HEK293 (cell line): ENCODE measurements around the gene RALGAPA1.

Experiments used
- CTCF ChIA-PET: fragments of 350-600 bp; formaldehyde crosslinking; extraction: SDS; loops from one replicate; lab custom pipeline; 2021; ENCODE audit warnings: antibody characterized with exemption; lab: Yijun Ruan, JAX
- POLR2A ChIA-PET: fragments of 300-600 bp; formaldehyde crosslinking; extraction: SDS; loops from one replicate; lab custom pipeline; 2020; ENCODE audit warnings: antibody characterized with exemption, inconsistent platforms; lab: Yijun Ruan, JAX
- H3K27ac ChIP-seq: fragments of 200-500 bp; sonication (Bioruptor generic); 2 replicates; pipeline ENCODE4 v1.5.1; 2014; ENCODE audit warnings: low read depth, low read length, control low read depth, inconsistent platforms; ENCODE audit errors: extremely low read depth
- H3K36me3 ChIP-seq, 2 experiments: fragments of 200-500 bp in 1 of 2; sonication (Bioruptor generic) in 1 of 2; 1 replicate in 1 of 2; 2 replicates in 1 of 2; pipeline ENCODE4 v1.5.1; 2014 to 2017; ENCODE audit warnings: inconsistent platforms in 2 of 2, low read length in 2 of 2; ENCODE audit not compliant: control insufficient read depth in 2 of 2, insufficient read depth in 1 of 2
- H3K4me1 ChIP-seq: fragments of 200-500 bp; sonication (Bioruptor generic); 2 replicates; pipeline ENCODE4 v1.5.1; 2014; ENCODE audit warnings: mild to moderate bottlenecking, low read length, inconsistent platforms; ENCODE audit not compliant: control insufficient read depth, insufficient read depth
- H3K4me3 ChIP-seq: 2 replicates; pipeline ENCODE4 v1.5.1; 2011; ENCODE audit warnings: low read depth, mild to moderate bottlenecking, control low read depth, low read length, moderate library complexity
- H3K9me3 ChIP-seq: fragments of 200-500 bp; sonication (Bioruptor generic); 2 replicates; pipeline ENCODE4 v1.5.1; 2014; ENCODE audit warnings: low read depth, low read length, inconsistent platforms; ENCODE audit not compliant: control insufficient read depth, insufficient read depth
- FEZF1 ChIP-seq: fragments of 450-650 bp; formaldehyde crosslinking; IDR thresholded peaks from 2 replicates; pipeline ENCODE4 v1.5.1; 2016; ENCODE audit warnings: missing biosample characterization, missing genetic modification characterization
- GLIS1 ChIP-seq: fragments of 450-650 bp; formaldehyde crosslinking; IDR thresholded peaks from 2 replicates; pipeline ENCODE4 v1.5.1; 2016; ENCODE audit warnings: missing biosample characterization, missing genetic modification characterization
- KLF16 ChIP-seq: fragments of 450-650 bp; formaldehyde crosslinking; IDR thresholded peaks from 2 replicates; pipeline ENCODE4 v1.5.1; 2017; ENCODE audit warnings: missing biosample characterization, missing genetic modification characterization
- KLF17 ChIP-seq: fragments of 450-650 bp; formaldehyde crosslinking; IDR thresholded peaks from 2 replicates; pipeline ENCODE4 v1.5.1; 2016; ENCODE audit warnings: missing biosample characterization, missing genetic modification characterization
- REST ChIP-seq: fragments of 450-650 bp; formaldehyde crosslinking; IDR thresholded peaks from 2 replicates; pipeline ENCODE4 v1.5.1; 2016; ENCODE audit warnings: missing biosample characterization, missing genetic modification characterization
- YY2 ChIP-seq: fragments of 450-650 bp; formaldehyde crosslinking; IDR thresholded peaks from 2 replicates; pipeline ENCODE4 v1.5.1; 2016; ENCODE audit warnings: missing biosample characterization, missing genetic modification characterization
- ZBTB8A ChIP-seq: fragments of 450-650 bp; formaldehyde crosslinking; IDR thresholded peaks from 2 replicates; pipeline ENCODE4 v1.5.1; 2016; ENCODE audit warnings: missing biosample characterization, missing genetic modification characterization
- ZEB2 ChIP-seq: fragments of 450-650 bp; formaldehyde crosslinking; IDR thresholded peaks from 2 replicates; pipeline ENCODE4 v1.5.1; 2016; ENCODE audit warnings: missing biosample characterization, missing genetic modification characterization
- ZFHX2 ChIP-seq: fragments of 450-650 bp; formaldehyde crosslinking; conservative IDR thresholded peaks from 2 replicates; pipeline ENCODE4 v1.5.1; 2016; ENCODE audit warnings: missing biosample characterization, missing genetic modification characterization
- ZNF112 ChIP-seq: fragments of 450-650 bp; formaldehyde crosslinking; IDR thresholded peaks from 2 replicates; pipeline ENCODE4 v1.5.0; 2017; ENCODE audit warnings: missing biosample characterization, missing genetic modification characterization
- ZNF114 ChIP-seq: fragments of 450-650 bp; formaldehyde crosslinking; IDR thresholded peaks from 2 replicates; pipeline ENCODE4 v1.5.0; 2017; ENCODE audit warnings: missing biosample characterization, missing genetic modification characterization
- ZNF138 ChIP-seq: fragments of 450-650 bp; formaldehyde crosslinking; IDR thresholded peaks from 2 replicates; pipeline ENCODE4 v1.5.1; 2016; ENCODE audit warnings: missing biosample characterization, missing genetic modification characterization, borderline replicate concordance
- ZNF214 ChIP-seq: fragments of 450-650 bp; formaldehyde crosslinking; IDR thresholded peaks from 2 replicates; pipeline ENCODE4 v1.5.1; 2017; ENCODE audit warnings: missing biosample characterization, mild to moderate bottlenecking, missing genetic modification characterization, borderline replicate concordance
- ZNF23 ChIP-seq: fragments of 450-650 bp; formaldehyde crosslinking; IDR thresholded peaks from 2 replicates; pipeline ENCODE4 v1.5.1; 2016; ENCODE audit warnings: missing biosample characterization, missing genetic modification characterization, borderline replicate concordance
- ZNF239 ChIP-seq: fragments of 450-650 bp; formaldehyde crosslinking; IDR thresholded peaks from 2 replicates; pipeline ENCODE4 v1.5.1; 2016; ENCODE audit warnings: missing biosample characterization, missing genetic modification characterization
- ZNF280C ChIP-seq: fragments of 450-650 bp; formaldehyde crosslinking; IDR thresholded peaks from 2 replicates; pipeline ENCODE4 v1.5.1; 2016; ENCODE audit warnings: missing biosample characterization, missing genetic modification characterization
- ZNF366 ChIP-seq: fragments of 450-650 bp; formaldehyde crosslinking; conservative IDR thresholded peaks from 2 replicates; pipeline ENCODE4 v1.5.1; 2016; ENCODE audit warnings: missing biosample characterization, missing genetic modification characterization
- ZNF473 ChIP-seq: fragments of 450-650 bp; formaldehyde crosslinking; IDR thresholded peaks from 2 replicates; pipeline ENCODE4 v1.5.1; 2017; ENCODE audit warnings: missing biosample characterization, missing genetic modification characterization
- ZNF48 ChIP-seq: fragments of 450-650 bp; formaldehyde crosslinking; IDR thresholded peaks from 2 replicates; pipeline ENCODE4 v1.5.1; 2016; ENCODE audit warnings: missing biosample characterization, missing genetic modification characterization
- ZNF488 ChIP-seq: fragments of 450-650 bp; formaldehyde crosslinking; IDR thresholded peaks from 2 replicates; pipeline ENCODE4 v1.5.1; 2016; ENCODE audit warnings: missing biosample characterization, missing genetic modification characterization
- ZNF521 ChIP-seq: fragments of 450-650 bp; formaldehyde crosslinking; IDR thresholded peaks from 2 replicates; pipeline ENCODE4 v1.5.1; 2017; ENCODE audit warnings: missing biosample characterization, mild to moderate bottlenecking, missing genetic modification characterization
- ZNF555 ChIP-seq: fragments of 450-650 bp; formaldehyde crosslinking; conservative IDR thresholded peaks from 2 replicates; pipeline ENCODE4 v1.5.1; 2017; ENCODE audit warnings: missing biosample characterization, mild to moderate bottlenecking, missing genetic modification characterization, inconsistent platforms
- ZNF571 ChIP-seq: fragments of 450-650 bp; formaldehyde crosslinking; IDR thresholded peaks from 2 replicates; pipeline ENCODE4 v1.5.0; 2017; ENCODE audit warnings: missing biosample characterization, missing genetic modification characterization
- ZNF660 ChIP-seq: fragments of 450-650 bp; IDR thresholded peaks from 2 replicates; pipeline ENCODE4 v1.5.1; 2018; ENCODE audit warnings: missing biosample characterization, mild to moderate bottlenecking, missing genetic modification characterization
- ZNF785 ChIP-seq: fragments of 450-650 bp; formaldehyde crosslinking; IDR thresholded peaks from 2 replicates; pipeline ENCODE4 v1.5.1; 2016; ENCODE audit warnings: missing biosample characterization, missing genetic modification characterization
- ZNF843 ChIP-seq: fragments of 450-650 bp; formaldehyde crosslinking; IDR thresholded peaks from 2 replicates; pipeline ENCODE4 v1.5.1; 2016; ENCODE audit warnings: missing biosample characterization, missing genetic modification characterization
- ZSCAN23 ChIP-seq: fragments of 450-650 bp; formaldehyde crosslinking; IDR thresholded peaks from 2 replicates; pipeline ENCODE4 v1.5.1; 2016; ENCODE audit warnings: missing biosample characterization, missing genetic modification characterization

RALGAPA1 gene

GRCh38 chr14:35741345-35742031, 67.6 kb downstream of the RALGAPA1 start:
- H3K36me3 ChIP-seq, result peaks cover 13 to 24% of the 10 kb centered on the region in 2 experiments
- POLR2A ChIA-PET, result no interaction called here
- CTCF ChIA-PET, result no interaction called here

GRCh38 chr14:35740215-35740614, 68.9 kb downstream of the RALGAPA1 start:
- Histone ChIP-seq H3K4me1 (no peaks in the 10 kb centered on the region), H3K9me3 (no peaks in the 10 kb centered on the region), H3K27ac (no peak overlapping the region)
- ChIA-PET CTCF (interaction anchor here (0.5 kb wide), 1 partner anchor 48 kb away, joined by 5 read pairs; no protein-coding TSS in a partner anchor), POLR2A (no interaction called here)
- no peak for TF ChIP-seq ZNF488 (tag by site-specific recombination)
- TF ChIP-seq ZNF571 (tag by site-specific recombination), result no peak
- TF ChIP-seq ZFHX2 (tag by site-specific recombination), result no peak
- TF ChIP-seq ZEB2, result no peak
- TF ChIP-seq ZNF843 (tag by site-specific recombination), result no peak
- TF ChIP-seq GLIS1, result no peak
- TF ChIP-seq REST (tag by site-specific recombination), result no peak
- no peak for TF ChIP-seq ZNF555 (tag by site-specific recombination)
- TF ChIP-seq YY2 (tag by site-specific recombination), result no peak
- no peak for TF ChIP-seq ZNF114 (tag by site-specific recombination)
- no peak for TF ChIP-seq ZNF366 (tag by site-specific recombination)
- TF ChIP-seq ZNF23, result no peak
- no peak for TF ChIP-seq KLF16
- TF ChIP-seq FEZF1 (tag by site-specific recombination), result no peak
- TF ChIP-seq ZNF280C, result no peak
- TF ChIP-seq KLF17 (tag by site-specific recombination), result no peak
- no peak for TF ChIP-seq ZNF785 (tag by site-specific recombination)
- no peak for TF ChIP-seq ZNF138 (tag by site-specific recombination)
- TF ChIP-seq, all 188 proteins: peak for 0
- Histone ChIP-seq H3K4me3 (no peak overlapping the region), H3K36me3 (peaks cover 14 to 24% of the 10 kb centered on the region in 2 experiments)

More at GRCh38 chr14:35741345-35742031, 67.6 kb downstream of the RALGAPA1 start:
- Histone ChIP-seq H3K4me3 (no peak overlapping the region), H3K9me3 (no peaks in the 10 kb centered on the region), H3K27ac (no peak overlapping the region), H3K4me1 (no peaks in the 10 kb centered on the region)
- TF ChIP-seq ZNF473 (no peak), ZNF660 (tag by site-specific recombination) (no peak), KLF17 (tag by site-specific recombination) (no peak), ZNF521 (no peak), ZNF112 (tag by site-specific recombination) (no peak), ZNF48 (no peak), ZBTB8A (no peak), ZNF214 (tag by site-specific recombination) (no peak), ZNF239 (tag by site-specific recombination) (no peak), ZSCAN23 (no peak)
